ENCODE data around the gene SPINK13.

DNA sequence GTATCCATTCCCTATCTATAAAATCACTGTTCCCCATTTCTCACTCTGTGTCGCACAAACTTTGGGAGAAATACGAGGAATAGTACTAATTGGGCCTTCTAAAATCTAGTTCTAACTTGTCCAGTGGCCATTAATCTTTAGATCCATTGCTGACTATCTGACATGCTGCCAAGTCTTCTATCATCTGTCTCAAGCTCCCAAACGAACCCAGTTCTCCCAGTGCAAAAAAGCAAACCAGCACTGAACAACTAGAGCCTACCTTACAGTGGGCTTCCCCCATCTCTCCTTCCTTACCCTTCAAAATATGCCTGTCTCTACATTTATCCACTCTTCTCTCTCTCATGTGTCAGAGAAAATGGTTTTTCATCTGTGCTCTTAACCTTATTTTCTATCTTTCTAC is 40.4 kb downstream of the SPINK13 start:
- TF ChIP-seq, protein P1, sequence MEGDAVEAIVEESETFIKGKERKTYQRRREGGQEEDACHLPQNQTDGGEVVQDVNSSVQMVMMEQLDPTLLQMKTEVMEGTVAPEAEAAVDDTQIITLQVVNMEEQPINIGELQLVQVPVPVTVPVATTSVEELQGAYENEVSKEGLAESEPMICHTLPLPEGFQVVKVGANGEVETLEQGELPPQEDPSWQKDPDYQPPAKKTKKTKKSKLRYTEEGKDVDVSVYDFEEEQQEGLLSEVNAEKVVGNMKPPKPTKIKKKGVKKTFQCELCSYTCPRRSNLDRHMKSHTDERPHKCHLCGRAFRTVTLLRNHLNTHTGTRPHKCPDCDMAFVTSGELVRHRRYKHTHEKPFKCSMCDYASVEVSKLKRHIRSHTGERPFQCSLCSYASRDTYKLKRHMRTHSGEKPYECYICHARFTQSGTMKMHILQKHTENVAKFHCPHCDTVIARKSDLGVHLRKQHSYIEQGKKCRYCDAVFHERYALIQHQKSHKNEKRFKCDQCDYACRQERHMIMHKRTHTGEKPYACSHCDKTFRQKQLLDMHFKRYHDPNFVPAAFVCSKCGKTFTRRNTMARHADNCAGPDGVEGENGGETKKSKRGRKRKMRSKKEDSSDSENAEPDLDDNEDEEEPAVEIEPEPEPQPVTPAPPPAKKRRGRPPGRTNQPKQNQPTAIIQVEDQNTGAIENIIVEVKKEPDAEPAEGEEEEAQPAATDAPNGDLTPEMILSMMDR (IDR thresholded peaks at IDR 0.05; ENCODE audit: control extremely low read depth in 1 of 3, insufficient read depth in 1 of 3, low read depth in 1 of 3, low read length in 3 of 3) = no peak
- no peak for TF ChIP-seq GTF2F1 (IDR thresholded peaks at IDR 0.05; ENCODE audit: borderline replicate concordance, low read depth, low read length)
- TF ChIP-seq, protein P2, sequence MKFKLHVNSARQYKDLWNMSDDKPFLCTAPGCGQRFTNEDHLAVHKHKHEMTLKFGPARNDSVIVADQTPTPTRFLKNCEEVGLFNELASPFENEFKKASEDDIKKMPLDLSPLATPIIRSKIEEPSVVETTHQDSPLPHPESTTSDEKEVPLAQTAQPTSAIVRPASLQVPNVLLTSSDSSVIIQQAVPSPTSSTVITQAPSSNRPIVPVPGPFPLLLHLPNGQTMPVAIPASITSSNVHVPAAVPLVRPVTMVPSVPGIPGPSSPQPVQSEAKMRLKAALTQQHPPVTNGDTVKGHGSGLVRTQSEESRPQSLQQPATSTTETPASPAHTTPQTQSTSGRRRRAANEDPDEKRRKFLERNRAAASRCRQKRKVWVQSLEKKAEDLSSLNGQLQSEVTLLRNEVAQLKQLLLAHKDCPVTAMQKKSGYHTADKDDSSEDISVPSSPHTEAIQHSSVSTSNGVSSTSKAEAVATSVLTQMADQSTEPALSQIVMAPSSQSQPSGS (IDR thresholded peaks at IDR 0.05; ENCODE audit: low read length) = no peak
- TF ChIP-seq SP2 (IDR thresholded peaks at IDR 0.05; ENCODE audit: low read length) = no peak
- no peak for TF ChIP-seq POLR2A (IDR thresholded peaks at IDR 0.05; ENCODE audit: control extremely low read depth in 1 of 2, low read depth in 2 of 2, low read length in 2 of 2)
- no peak for TF ChIP-seq EGR1 (IDR thresholded peaks at IDR 0.05; ENCODE audit: borderline replicate concordance, low read depth, low read length)
- TF ChIP-seq SUZ12 (IDR thresholded peaks at IDR 0.05; ENCODE audit: low read length) = no peak
- TF ChIP-seq TAF1 (IDR thresholded peaks at IDR 0.05; ENCODE audit: low read depth, low read length) = no peak
